Endothelial cell of umbilical vein (primary cell): ENCODE results near the gene LGALS12. TPM values are rescaled to one million over a fixed set of nuclear protein-coding genes. Genes with fewer than 3 reads are reported as not detected.

Source experiments
- BruUV-seq: library from RNA; stranded (reverse); fragments of 400-500 nt; replicated peaks from 2 replicates; lab custom pipeline; 2021; lab: Mats Ljungman, UMichigan
- CTCF ChIA-PET: fragments of 300-600, 350-600 bp; sonication (Branson Sonifier 250); formaldehyde crosslinking; loops from one replicate; lab custom pipeline; 2021; ENCODE audit warnings: antibody characterized with exemption, inconsistent platforms; lab: Charles Lee
- POLR2A ChIA-PET: fragments of 300-600, 350-600 bp; sonication (Branson Sonifier 250); formaldehyde crosslinking; loops from one replicate; lab custom pipeline; 2021; ENCODE audit warnings: antibody characterized with exemption, inconsistent platforms; lab: Charles Lee
- DNase-seq: peaks from one replicate; pipeline ENCODE4 v3.0.0-alpha.2; 2011; ENCODE audit warnings: low read depth, low spot score
- FAIRE-seq: peaks from 2 replicates; lab custom pipeline; 2011; peaks lifted over from hg19 to GRCh38; lab: Jason Lieb, UNC
- H2AFZ ChIP-seq: 2 replicates; pipeline ENCODE4 v1.6.0; 2012; ENCODE audit warnings: low read depth, low read length, control low read depth, inconsistent platforms
- H3K27ac ChIP-seq: 2 replicates; pipeline ENCODE4 v1.5.1; 2011; ENCODE audit warnings: low read depth, mild to moderate bottlenecking, control low read depth, low read length, moderate library complexity; ENCODE audit not compliant: insufficient read depth
- H3K27me3 ChIP-seq, 2 experiments: 2 replicates each; pipeline versions ENCODE4 v1.6.0 to v1.6.1; 2011; ENCODE audit warnings: low read length in 2 of 2, mixed read lengths in 1 of 2; ENCODE audit not compliant: control insufficient read depth in 2 of 2, insufficient read depth in 2 of 2
- H3K36me3 ChIP-seq, 2 experiments: 2 replicates in 1 of 2; 3 replicates in 1 of 2; pipeline ENCODE4 v1.5.1; 2011; ENCODE audit warnings: low read length in 2 of 2, mild to moderate bottlenecking in 1 of 2, moderate library complexity in 1 of 2; ENCODE audit not compliant: control insufficient read depth in 2 of 2, insufficient read depth in 2 of 2; ENCODE audit errors: extremely low read depth in 1 of 2
- H3K4me1 ChIP-seq: 3 replicates; pipeline ENCODE4 v1.5.1; 2011; ENCODE audit warnings: mild to moderate bottlenecking, low read length; ENCODE audit not compliant: control insufficient read depth, insufficient read depth; ENCODE audit errors: extremely low read depth
- H3K4me2 ChIP-seq: 2 replicates; pipeline ENCODE4 v1.6.1; 2011; ENCODE audit warnings: low read length, control low read depth, mixed read lengths; ENCODE audit not compliant: insufficient read depth
- H3K4me3 ChIP-seq, 3 experiments: fragments of 200-600 bp in 1 of 3; sonication (generic), shearing (Covaris generic) in 1 of 3; replicated peaks in 1 of 3; 2 replicates each; pipeline ENCODE4 v1.5.1; 2011 to 2016; ENCODE audit warnings: control low read depth in 3 of 3, low read length in 3 of 3, mild to moderate bottlenecking in 2 of 3, inconsistent platforms in 1 of 3, low read depth in 1 of 3, moderate library complexity in 1 of 3; ENCODE audit not compliant: insufficient read depth in 1 of 3
- H3K79me2 ChIP-seq: 2 replicates; pipeline ENCODE4 v1.6.0; 2012; ENCODE audit warnings: low read length, inconsistent platforms; ENCODE audit not compliant: control insufficient read depth, insufficient read depth
- H3K9ac ChIP-seq: replicated peaks from 2 replicates; pipeline ENCODE3; 2011; ENCODE audit warnings: low read length, control low read depth; ENCODE audit not compliant: insufficient read depth; ENCODE audit errors: extremely low read depth
- H3K9me1 ChIP-seq: replicated peaks from 3 replicates; pipeline ENCODE4 v1.6.0; 2011; ENCODE audit warnings: mild to moderate bottlenecking, low read length; ENCODE audit not compliant: control insufficient read depth, insufficient read depth; ENCODE audit errors: extremely low read depth
- H3K9me3 ChIP-seq: replicated peaks from 2 replicates; pipeline ENCODE4 v1.5.1; 2012; ENCODE audit warnings: low read length, inconsistent platforms; ENCODE audit not compliant: control insufficient read depth, insufficient read depth
- H4K20me1 ChIP-seq: replicated peaks from 2 replicates; pipeline ENCODE3; 2011; ENCODE audit warnings: mild to moderate bottlenecking, low read length; ENCODE audit not compliant: control insufficient read depth, insufficient read depth; ENCODE audit errors: extremely low read depth
- CTCF ChIP-seq, 2 donors: IDR thresholded peaks; 1 replicate in 1 of 2; 2 replicates in 1 of 2; pipeline ENCODE4 v1.5.1; 2011; ENCODE audit warnings: low read length in 2 of 2, mild to moderate bottlenecking in 2 of 2, moderate library complexity in 2 of 2, control low read depth in 1 of 2, inconsistent platforms in 1 of 2, low read depth in 1 of 2; ENCODE audit not compliant: insufficient read depth in 1 of 2; ENCODE audit errors: extremely low read depth in 1 of 2
- EZH2 ChIP-seq: IDR thresholded peaks from 2 replicates; pipeline ENCODE4 v1.6.1; 2012; ENCODE audit warnings: borderline replicate concordance, low read depth, mild to moderate bottlenecking, moderate library complexity, low read length, inconsistent platforms; ENCODE audit not compliant: severe bottlenecking
- FOS ChIP-seq: IDR thresholded peaks from 2 replicates; pipeline ENCODE4 v1.6.1; 2011; ENCODE audit warnings: mild to moderate bottlenecking, low read length, moderate library complexity, borderline replicate concordance; ENCODE audit not compliant: insufficient read depth
- GATA2 ChIP-seq: IDR thresholded peaks from 2 replicates; pipeline ENCODE4 v1.7.0; 2011; ENCODE audit warnings: low read depth, mild to moderate bottlenecking, moderate library complexity, mixed read lengths, low read length; ENCODE audit not compliant: insufficient read length, insufficient read depth
- JUN ChIP-seq: IDR thresholded peaks from 2 replicates; pipeline ENCODE4 v1.6.1; 2011; ENCODE audit warnings: borderline replicate concordance, low read depth; ENCODE audit not compliant: insufficient read length, insufficient read depth
- MAX ChIP-seq: IDR thresholded peaks from 2 replicates; pipeline ENCODE4 v1.6.1; 2011; ENCODE audit not compliant: insufficient read depth, insufficient read length
- MYC ChIP-seq: IDR thresholded peaks from one replicate; pipeline ENCODE4 v1.6.1; 2011; ENCODE audit warnings: mild to moderate bottlenecking, low read depth, low read length
- POLR2A ChIP-seq: IDR thresholded peaks from 2 replicates; pipeline ENCODE4 v1.6.1; 2012; ENCODE audit warnings: low read depth, mild to moderate bottlenecking, control low read depth, low read length
- POLR2AphosphoS5 ChIP-seq: IDR thresholded peaks from 2 replicates; pipeline ENCODE4 v1.6.1; 2012; ENCODE audit warnings: low read depth, mild to moderate bottlenecking, control low read depth, low read length, moderate library complexity; ENCODE audit not compliant: insufficient read depth
- dilution Hi-C: fragments of 300-500 bp; cut with MboI; formaldehyde crosslinking; loops from one replicate; pipeline ENCODE4 v1.15.0; 2019; ENCODE audit warnings: low sequenced_read_pairs; ENCODE audit not compliant: extremely low pct_ligation_motif_present
- intact Hi-C: fragments of 100-400 bp; cut with micrococcal nuclease; formaldehyde crosslinking; loops from one replicate; pipeline ENCODE4 v1.10.0; 2022
- polyA plus RNA-seq, 4 experiments: library from polyadenylated mRNA; depleted of rRNA in 3 of 4; stranded (reverse) in 3 of 4; unstranded in 1 of 4; fragments of >200 nt; gene quantifications; 2 replicates each; pipeline versions ENCODE4 v1.2.1 to v1.2.3, GENCODE V29; 2011 to 2012; ENCODE audit warnings: missing spikeins in 1 of 4
- total RNA-seq: library from RNA; stranded (reverse); gene quantifications from 2 replicates; pipeline ENCODE4 v1.2.3, GENCODE V29; 2021

Gene LGALS12
- total and polyA plus RNA-seq, 2 donors (not counting 3 experiments of a cell fraction or from before 2014, with no cell fraction given), result not detected

GRCh38 chr11:63530021-63530420, 24.1 kb downstream of the LGALS12 start:
- no peaks in the 10 kb centered on the region for H3K9me1 ChIP-seq
- ChIA-PET CTCF (interaction anchor here (1.9 kb wide), 1 partner anchor 51 kb away, joined by 6 read pairs; no protein-coding TSS in a partner anchor), POLR2A (no interaction called here)
- no peaks in the 10 kb centered on the region for H3K79me2 ChIP-seq
- intact Hi-C loops (no loop called here), dilution Hi-C loops (no loop called here)
- no peak overlapping the region for H3K27ac ChIP-seq
- H2AFZ ChIP-seq, result no peak overlapping the region
- no peak for TF ChIP-seq CTCF (IDR thresholded peaks at IDR 0.05; ENCODE audit: extremely low read depth in 1 of 2, insufficient read depth in 1 of 2, low read depth in 1 of 2, low read length in 2 of 2)
- no peak for TF ChIP-seq FOS
- TF ChIP-seq MYC, result no peak
- no peak for TF ChIP-seq GATA2
- TF ChIP-seq MAX, result no peak
- TF ChIP-seq POLR2A, result no peak
- TF ChIP-seq JUN, result no peak
- no peak for TF ChIP-seq POLR2AphosphoS5
- no peak for TF ChIP-seq EZH2
- H3K4me2 ChIP-seq, result no peak overlapping the region
- no peaks in the 10 kb centered on the region for H3K9me3 ChIP-seq
- FAIRE-seq (no peak), DNase-seq (no peak)
- peaks cover 2% of the 10 kb centered on the region in 2 experiments for H3K27me3 ChIP-seq
- no peak overlapping the region for H3K9ac ChIP-seq
- H3K4me1 ChIP-seq, result no peaks in the 10 kb centered on the region
- BruUV-seq, result no TSS peak
- no peaks in the 10 kb centered on the region for H4K20me1 ChIP-seq
- H3K36me3 ChIP-seq, result no peaks in the 10 kb centered on the region
- H3K4me3 ChIP-seq, result no peak overlapping the region
